Measurements from ENCODE around the gene UBE2F.
"Not testable (repeated sequence)": the region's sequence is repeated elsewhere in the genome, so short reads cannot be mapped to it uniquely, and the experiment has no call there.

UBE2F gene

GRCh38 chr2:237944302-237944701 lies 22.5 kb upstream of the UBE2F start:
- no peak for DNase-seq (ENCODE audit: low read depth)

GRCh38 chr2:237946423-237946822 lies 20.4 kb upstream of the UBE2F start:
- DNase-seq (ENCODE audit: low read depth): no peak

GRCh38 chr2:237951354-237951753 lies 15.5 kb upstream of the UBE2F start:
- not testable (repeated sequence) for DNase-seq (ENCODE audit: low read depth)

- no peak for DNase-seq (ENCODE audit: low read depth)
Measured at GRCh38 chr2:237951878-237952277, 14.9 kb upstream of the UBE2F start.

- no peak for DNase-seq (ENCODE audit: low read depth)
Measured at GRCh38 chr2:237952851-237953250, 14.0 kb upstream of the UBE2F start.

- no peak for DNase-seq (ENCODE audit: low read depth)
Measured at GRCh38 chr2:237955640-237956401, 11.0 kb upstream of the UBE2F start.

- DNase-seq (ENCODE audit: low read depth): no peak
Measured at GRCh38 chr2:237956402-237956736, 10.4 kb upstream of the UBE2F start.

GRCh38 chr2:237961637-237962036 lies 5.2 kb upstream of the UBE2F start:
- DNase-seq (ENCODE audit: low read depth): no peak

GRCh38 chr2:237962432-237963084 lies 4.3 kb upstream of the UBE2F start:
- DNase-seq (ENCODE audit: low read depth): no peak

- DNase-seq (ENCODE audit: low read depth): not testable (repeated sequence)
Measured at GRCh38 chr2:237963490-237963991, 3.3 kb upstream of the UBE2F start.

GRCh38 chr2:237964194-237964577 lies 2.6 kb upstream of the UBE2F start:
- no peak for DNase-seq (ENCODE audit: low read depth)

GRCh38 chr2:237964578-237965404 lies 2.0 kb upstream of the UBE2F start:
- no peak for DNase-seq (ENCODE audit: low read depth)

- not testable (repeated sequence) for DNase-seq (ENCODE audit: low read depth)
Measured at GRCh38 chr2:237965844-237966243, 970 bp upstream of the UBE2F start.

- no peak for DNase-seq (ENCODE audit: low read depth)
Measured at GRCh38 chr2:237966250-237966564, 607 bp upstream of the UBE2F start.

- DNase-seq (ENCODE audit: low read depth): no peak
Measured at GRCh38 chr2:237967463-237967951, 693 bp downstream of the UBE2F start.

- DNase-seq (ENCODE audit: low read depth): no peak
Measured at GRCh38 chr2:237968048-237968862, 1.4 kb downstream of the UBE2F start.

- DNase-seq (ENCODE audit: low read depth): no peak
Measured at GRCh38 chr2:237971661-237972060, 4.8 kb downstream of the UBE2F start.

GRCh38 chr2:237972211-237972610 lies 5.4 kb downstream of the UBE2F start:
- no peak for DNase-seq (ENCODE audit: low read depth)

GRCh38 chr2:237972936-237973335 lies 6.1 kb downstream of the UBE2F start:
- no peak for DNase-seq (ENCODE audit: low read depth)

GRCh38 chr2:237977380-237977779 lies 10.6 kb downstream of the UBE2F start:
- no peak for DNase-seq (ENCODE audit: low read depth)

GRCh38 chr2:237978058-237978712 lies 11.4 kb downstream of the UBE2F start:
- DNase-seq (ENCODE audit: low read depth): no peak

Data from activated T-helper 1 cell treated with Interleukin-2 at 50 U/mL for 16 hours (primary cell).